ENCODE measurements around the gene MYH10. TPM values are rescaled to one million over a fixed set of nuclear protein-coding genes. Genes with fewer than 3 reads are reported as not detected.

MYH10 gene
- total RNA-seq, 2 experiments from 2014 or later, result 13.1 to 13.4 TPM

DNA sequence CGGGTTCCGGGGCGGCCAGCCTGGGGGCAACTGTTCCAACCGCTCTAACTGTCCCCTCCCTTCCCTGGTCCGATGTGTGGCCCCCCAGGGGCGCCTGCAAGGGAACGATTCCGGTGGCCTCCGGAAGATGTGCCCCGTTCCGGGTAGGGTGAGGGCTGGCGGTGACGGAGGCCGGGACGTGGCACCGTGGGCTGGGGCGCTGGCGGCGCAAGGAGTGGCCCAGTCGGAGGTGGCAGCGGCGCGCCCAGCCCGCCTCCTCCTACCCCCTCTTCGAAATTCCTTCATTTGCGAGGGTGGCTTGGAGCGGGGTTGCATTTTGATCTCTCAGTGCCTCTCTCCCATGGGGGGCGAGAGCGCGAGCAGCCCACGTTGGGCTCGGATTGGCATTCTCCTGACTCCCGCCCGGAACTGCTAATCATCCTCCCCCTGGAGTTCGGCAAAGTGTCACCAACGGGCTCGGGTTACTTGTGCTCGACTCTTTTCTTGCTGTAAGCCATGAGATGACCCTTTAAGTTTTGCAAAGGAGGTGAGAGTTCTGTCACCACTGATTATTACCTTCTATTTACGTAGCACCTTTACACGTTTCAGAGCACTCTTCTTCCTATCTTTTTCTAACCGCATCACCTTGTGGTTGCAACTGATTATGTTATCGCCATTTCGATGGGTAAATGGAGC is 194.2 kb downstream of the MYH10 start:
- Mint-ChIP-seq H3K4me3 (peak overlapping the region; percentile 96), H3K36me3 (ENCODE audit: low read depth) (peaks cover 7% of the 10 kb centered on the region), H3K27me3 (ENCODE audit: low read depth) (no peaks in the 10 kb centered on the region), H3K9me3 (no peaks in the 10 kb centered on the region), H3K4me1 (ENCODE audit: low read depth) (peaks cover 38% of the 10 kb centered on the region), H3K27ac (peak overlapping the region; percentile 93)
- CTCF ChIA-PET, result interaction anchor here (0.6 to 1.7 kb wide), 8 partner anchors 11 to 310 kb away, joined by 3 to 8 read pairs (median 4); partner anchors contain the start of genes KRABD2 and RPL26
- intact Hi-C loops (cut with micrococcal nuclease), result loop anchor here (2.0 to 5.0 kb wide), 4 partner anchors 188 to 594 kb away; partner anchors contain the start of genes ALOXE3, CTC1 and PFAS
- peak; percentile 70 for DNase-seq

- intact Hi-C loops (cut with micrococcal nuclease), result loop anchor here (1.0 to 5.0 kb wide), 7 partner anchors 25 to 593 kb away; partner anchors contain the start of genes ALOXE3, CTC1, PFAS and RPL26
- peaks cover 7% of the 10 kb centered on the region for H3K36me3 Mint-ChIP-seq (ENCODE audit: low read depth)
- peaks cover 32% of the 10 kb centered on the region for H3K4me1 Mint-ChIP-seq (ENCODE audit: low read depth)
Observed at GRCh38 chr17:8435245-8436168, 195.0 kb downstream of the MYH10 start, which contains the start of gene NDEL1. Gene NDEL1, plus strand, starts transcription at chr17:8435884. Its CDS starts 8,388 bp downstream, at chr17:8444272.

GRCh38 chr17:8430966-8431365 is 199.6 kb downstream of the MYH10 start:
- no peak overlapping the region for H3K27ac Mint-ChIP-seq
- intact Hi-C loops (cut with micrococcal nuclease), result no loop called here
- DNase-seq, result no peak
- H3K4me1 Mint-ChIP-seq (ENCODE audit: low read depth), result no peaks in the 10 kb centered on the region
- H3K4me3 Mint-ChIP-seq, result no peak overlapping the region
- CTCF ChIA-PET, result no interaction called here
- H3K27me3 Mint-ChIP-seq (ENCODE audit: low read depth), result no peaks in the 10 kb centered on the region
- no peaks in the 10 kb centered on the region for H3K36me3 Mint-ChIP-seq (ENCODE audit: low read depth)
- no peaks in the 10 kb centered on the region for H3K9me3 Mint-ChIP-seq

More at GRCh38 chr17:8435245-8436168, 195.0 kb downstream of the MYH10 start, which contains the start of gene NDEL1:
- H3K27me3 Mint-ChIP-seq (ENCODE audit: low read depth), result no peaks in the 10 kb centered on the region
- no peaks in the 10 kb centered on the region for H3K9me3 Mint-ChIP-seq
- peak within 1 kb of the TSS; percentile 96 for H3K4me3 Mint-ChIP-seq
- peak within 1 kb of the TSS; percentile 93 for H3K27ac Mint-ChIP-seq
- DNase-seq, result peak; percentile 99
- CTCF ChIA-PET, result interaction anchor here (0.6 to 1.6 kb wide), 4 partner anchors 9 to 310 kb away, joined by 3 read pairs; no protein-coding TSS in a partner anchor

- Mint-ChIP-seq H3K4me3 (no peak overlapping the region), H3K36me3 (ENCODE audit: low read depth) (no peaks in the 10 kb centered on the region), H3K27ac (no peak overlapping the region), H3K4me1 (ENCODE audit: low read depth) (no peaks in the 10 kb centered on the region), H3K27me3 (ENCODE audit: low read depth) (peaks cover 2% of the 10 kb centered on the region), H3K9me3 (no peaks in the 10 kb centered on the region)
- DNase-seq, result no peak
- intact Hi-C loops (cut with micrococcal nuclease), result no loop called here
- CTCF ChIA-PET, result interaction anchor here (1.7 kb wide), 1 partner anchor 16 kb away, joined by 6 read pairs; no protein-coding TSS in a partner anchor
Observed at GRCh38 chr17:8426802-8427201, 203.7 kb downstream of the MYH10 start.

- Mint-ChIP-seq H3K4me3 (no peak overlapping the region), H3K9me3 (no peaks in the 10 kb centered on the region), H3K4me1 (ENCODE audit: low read depth) (no peaks in the 10 kb centered on the region), H3K36me3 (ENCODE audit: low read depth) (no peaks in the 10 kb centered on the region), H3K27ac (no peak overlapping the region), H3K27me3 (ENCODE audit: low read depth) (peaks cover 2% of the 10 kb centered on the region)
- CTCF ChIA-PET, result interaction anchor here (0.6 to 1.7 kb wide), 3 partner anchors 9 to 320 kb away, joined by 3 to 6 read pairs (median 3); no protein-coding TSS in a partner anchor
- intact Hi-C loops (cut with micrococcal nuclease), result no loop called here
- no peak for DNase-seq
Observed at GRCh38 chr17:8426094-8426720, 204.3 kb downstream of the MYH10 start.

Other genes with a start within 250 kb of the MYH10 start
- 1,000 to 10,000 TPM; 3,652 to 3,827 TPM for gene RPL26, start 247.5 kb downstream of the MYH10 start, total RNA-seq
- under 1 TPM; 0.07 to 0.10 TPM for gene RNF222, start 232.9 kb downstream of the MYH10 start, total RNA-seq
- 10 to 100 TPM; 43.1 to 47.1 TPM for gene NDEL1, start 194.8 kb downstream of the MYH10 start, total RNA-seq
- not detected for gene CCDC42, start 114.1 kb upstream of the MYH10 start, total RNA-seq
- gene SPDYE4, start 127.8 kb upstream of the MYH10 start, total RNA-seq, result not detected
- not detected for gene MFSD6L, start 168.6 kb upstream of the MYH10 start, total RNA-seq
- under 1 TPM; 0.12 to 0.22 TPM for gene PIK3R6, start 236.9 kb upstream of the MYH10 start, total RNA-seq